Activated CD4-positive, alpha-beta T cell treated with anti-CD3 and anti-CD28 coated beads, Interleukin-2, amount 50 U/mL, for 1 hour (primary cell): Measurements from ENCODE around the gene STX11.
"Not testable (repeated sequence)": the region's sequence is repeated elsewhere in the genome, so short reads cannot be mapped to it uniquely, and the experiment has no call there.

Source experiments
- DNase-seq: peaks from one replicate; pipeline ENCODE4 v3.0.0-alpha.2; 2020

The STX11 gene

DNA sequence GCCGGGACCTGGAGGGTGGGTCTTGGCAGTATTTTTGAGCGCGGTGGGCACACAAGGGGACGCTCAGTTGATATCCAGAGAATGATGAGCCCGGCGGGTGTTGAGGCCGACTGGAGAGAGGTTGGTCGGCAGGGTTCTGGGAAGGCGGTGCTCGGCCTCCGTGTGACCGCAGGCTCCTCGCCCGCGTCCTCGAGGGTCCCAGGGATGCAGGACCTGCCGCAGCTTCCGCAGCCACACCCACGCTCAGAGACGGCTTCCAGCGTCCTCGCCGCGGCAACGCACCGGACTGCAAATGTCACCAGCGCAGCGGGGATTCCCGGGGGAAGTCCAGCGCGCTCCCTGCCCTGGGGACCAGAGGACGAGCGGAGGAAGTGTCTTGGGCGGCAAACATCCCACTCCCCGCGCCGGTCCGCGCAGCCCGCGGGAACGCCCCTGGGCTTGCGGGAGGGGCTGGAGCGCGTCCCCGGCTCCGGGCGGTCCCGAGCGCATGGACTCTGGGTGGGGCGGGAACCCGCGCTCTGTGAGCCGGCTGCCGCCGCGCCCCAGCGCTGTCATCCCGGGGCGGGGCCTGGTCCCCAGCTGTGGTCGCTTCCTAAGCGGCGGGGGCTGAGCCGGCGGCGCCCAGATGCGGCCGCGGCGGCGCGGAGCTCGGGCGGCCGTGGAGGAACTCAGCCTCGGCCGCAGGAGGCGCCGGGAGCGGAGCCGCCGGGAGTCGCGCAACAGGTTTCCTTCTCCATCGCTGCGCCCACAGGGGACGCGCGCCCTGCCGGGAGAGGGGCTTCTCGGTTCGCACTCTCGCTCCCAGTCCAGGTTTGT, at the start of gene STX11:
Gene STX11, plus strand, starts transcription at position 624 of the 816 bp plus-strand sequence. CDS start 36,111 bp downstream, outside the sequence.
- peak; percentile 62 for DNase-seq

DNA sequence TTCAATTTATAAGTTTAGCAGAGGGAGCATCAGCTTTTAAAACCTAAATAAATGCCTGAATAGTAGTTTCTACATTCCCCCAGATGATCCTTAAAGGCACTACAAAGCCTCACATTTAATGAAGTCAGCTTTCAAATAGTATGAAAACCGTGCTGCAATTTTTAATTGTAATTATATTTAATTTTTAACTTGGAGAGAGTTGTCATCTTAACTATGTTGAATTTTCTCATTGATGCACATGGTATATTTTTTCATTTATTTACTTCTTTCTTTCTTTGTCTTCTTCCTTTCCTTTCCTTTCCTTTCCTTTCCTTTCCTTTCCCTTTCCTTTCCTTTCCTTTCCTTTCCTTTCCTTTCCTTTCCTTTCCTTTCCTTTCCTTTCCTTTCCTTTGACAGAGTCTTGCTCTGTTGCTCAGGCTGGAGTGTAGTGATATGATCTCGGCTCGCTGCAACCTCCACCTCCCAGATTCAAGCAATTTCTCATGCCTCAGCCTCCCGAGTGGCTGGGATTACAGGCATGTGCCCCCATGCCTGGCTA, 47.2 kb upstream of the STX11 start:
- DNase-seq, result no peak

DNA sequence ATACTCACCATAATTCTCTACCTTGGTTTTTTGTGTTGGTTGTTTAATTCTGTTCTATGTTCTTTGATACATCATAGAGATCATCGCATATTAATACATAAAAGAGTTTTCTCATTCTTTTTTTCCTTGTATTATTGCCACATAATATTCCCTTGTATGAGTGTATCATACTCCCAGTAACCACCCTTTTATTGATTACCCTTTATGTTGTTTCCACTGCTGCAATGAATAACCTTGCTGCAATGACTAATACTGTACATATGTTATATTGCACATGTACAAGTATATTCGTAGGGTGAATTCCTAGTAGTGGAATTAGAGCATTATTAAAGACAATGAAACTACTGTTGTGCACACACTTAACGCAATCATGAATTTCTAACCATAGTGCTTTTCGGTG, 45.8 kb upstream of the STX11 start:
- DNase-seq, result no peak

DNA sequence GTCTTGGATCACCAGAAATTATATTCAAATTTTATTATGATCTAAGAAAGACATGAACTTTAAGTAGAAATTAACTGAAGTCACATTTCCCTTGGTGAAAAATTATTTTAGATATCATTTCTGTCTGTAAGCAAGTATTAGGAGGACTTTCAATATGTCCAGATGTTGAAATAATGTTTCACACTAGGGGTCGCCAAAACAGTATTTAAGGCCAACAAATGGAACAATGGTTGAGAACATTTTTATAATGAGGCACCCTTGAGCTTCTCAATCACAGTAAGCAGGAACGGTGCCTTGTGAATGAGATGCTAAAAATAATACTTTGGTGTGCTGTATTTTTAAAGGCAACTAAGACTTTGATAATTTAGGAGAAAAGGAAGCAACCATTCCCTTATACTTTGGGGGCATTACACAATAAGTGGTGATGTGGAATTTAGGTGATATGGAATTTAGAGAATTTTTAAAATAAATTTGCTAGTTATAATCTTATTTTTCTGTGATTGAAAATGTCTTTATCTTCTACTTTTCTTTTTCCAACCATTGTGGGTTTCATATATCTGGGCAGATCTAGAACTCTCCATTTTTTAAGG, 45.3 kb upstream of the STX11 start:
- DNase-seq, result no peak

DNA sequence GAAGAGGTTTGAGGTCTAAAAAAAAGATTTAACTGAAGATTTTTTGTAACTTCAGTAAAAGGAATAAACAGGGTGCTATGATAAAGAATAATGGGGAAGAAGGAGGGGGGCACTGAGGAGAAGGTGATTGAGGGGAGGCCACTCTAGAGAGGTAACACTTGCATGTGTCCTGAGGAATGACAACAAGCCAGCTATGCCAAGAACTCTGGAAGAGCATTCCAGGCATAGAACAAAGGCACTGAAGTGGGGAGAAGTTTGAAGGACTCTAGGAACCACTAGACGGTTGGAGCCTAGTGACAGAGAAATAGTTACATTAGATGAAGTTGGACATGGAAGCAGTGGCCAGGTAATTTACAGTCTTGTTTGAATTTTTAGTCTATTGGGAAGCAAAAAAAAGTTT, 44.1 kb upstream of the STX11 start:
- DNase-seq, result no peak

DNA sequence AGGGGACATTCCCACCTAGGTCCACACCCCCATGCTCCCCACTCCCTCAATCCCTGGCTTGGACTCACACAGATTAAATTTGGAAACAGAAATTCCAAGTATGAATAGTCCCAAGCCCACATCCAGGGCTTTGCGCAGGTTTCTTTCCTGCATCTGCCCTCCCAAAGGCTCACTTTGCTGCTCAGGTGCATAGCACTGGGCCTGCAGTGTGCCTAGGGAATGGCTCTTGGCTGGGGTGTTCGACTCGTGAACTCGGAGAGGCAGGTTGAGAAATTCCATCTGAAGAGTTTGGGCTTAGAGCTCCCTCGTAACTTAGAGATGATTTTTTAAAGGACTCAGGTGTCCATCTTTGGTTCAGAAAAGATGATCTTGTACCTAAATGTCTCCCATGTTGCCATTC, 40.1 kb upstream of the STX11 start:
- no peak for DNase-seq

DNA sequence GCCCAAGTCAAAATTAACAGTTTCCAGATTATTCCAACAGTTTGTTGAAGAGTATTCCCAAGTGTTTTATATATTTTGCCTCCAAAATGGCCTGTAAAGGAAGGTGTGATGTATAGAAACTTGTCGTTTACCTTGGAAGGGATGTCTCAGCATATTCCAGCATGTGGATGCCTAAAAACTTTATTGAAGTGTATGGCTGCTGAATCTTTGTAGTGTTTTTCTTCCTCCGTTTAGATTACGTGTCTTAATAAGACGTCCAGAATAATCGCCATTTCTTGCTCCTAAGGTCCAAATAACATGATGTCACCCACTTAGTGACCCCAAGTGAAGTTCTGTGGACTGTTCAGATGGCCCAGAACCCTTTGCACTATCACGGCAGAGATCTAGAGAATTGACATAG, 37.0 kb upstream of the STX11 start:
- DNase-seq, result no peak

DNA sequence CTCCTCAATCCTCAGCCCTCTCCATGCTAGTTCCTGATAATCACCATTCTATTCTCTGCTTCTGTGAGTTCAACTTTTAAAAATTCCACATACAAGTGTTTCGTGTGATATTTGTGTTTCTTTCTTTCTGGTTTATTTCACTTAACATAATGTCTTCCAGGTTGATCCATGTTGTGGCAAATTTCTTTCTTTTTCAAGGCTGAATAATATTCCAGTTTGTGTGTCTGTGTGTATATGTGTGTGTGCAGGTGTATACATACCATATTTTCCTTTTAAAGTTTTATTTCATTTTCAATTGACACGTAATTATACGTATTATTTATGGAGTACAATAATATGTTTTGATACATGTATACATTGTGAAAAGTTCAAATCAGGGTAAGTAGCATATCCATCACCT, 35.1 kb upstream of the STX11 start:
- no peak for DNase-seq

DNA sequence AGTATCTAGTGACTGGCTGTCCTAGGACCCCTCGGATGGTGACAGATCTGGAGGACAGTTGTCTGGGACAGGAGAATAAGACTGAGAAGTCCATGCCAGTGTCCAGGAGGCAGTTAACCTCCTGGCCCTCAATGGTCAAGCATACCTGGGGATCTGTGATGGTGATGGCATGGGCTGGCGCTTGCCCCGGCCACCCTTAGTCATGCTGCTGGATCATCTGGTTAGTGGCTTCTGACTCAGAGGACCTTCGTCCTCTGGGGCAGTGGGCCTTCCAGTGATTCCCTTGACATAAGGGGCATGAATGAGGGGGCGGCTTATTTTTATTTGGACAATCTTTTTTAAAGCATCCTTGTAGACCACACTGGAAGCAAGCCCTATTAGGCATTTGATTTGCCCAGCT, 30.9 kb upstream of the STX11 start:
- DNase-seq, result no peak

DNA sequence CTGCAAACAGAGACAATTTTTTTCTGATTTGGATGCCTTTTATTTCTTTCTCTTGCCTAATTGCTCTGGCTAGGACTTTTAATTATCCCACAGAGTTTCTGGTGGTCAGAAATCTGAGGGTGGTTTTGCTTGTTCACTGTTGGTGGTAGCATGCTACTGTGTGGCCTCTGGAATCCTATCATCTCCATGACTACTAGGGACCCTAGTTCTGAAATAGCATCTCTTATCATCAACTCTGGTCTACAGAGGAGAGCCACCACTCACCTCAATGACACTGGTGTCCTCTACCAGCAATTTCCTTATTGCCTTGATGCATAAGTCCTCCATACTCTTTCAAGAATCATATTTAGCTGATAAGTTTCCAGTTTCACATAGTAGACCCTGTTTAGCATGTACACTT, 27.5 kb upstream of the STX11 start:
- DNase-seq, result no peak

DNA sequence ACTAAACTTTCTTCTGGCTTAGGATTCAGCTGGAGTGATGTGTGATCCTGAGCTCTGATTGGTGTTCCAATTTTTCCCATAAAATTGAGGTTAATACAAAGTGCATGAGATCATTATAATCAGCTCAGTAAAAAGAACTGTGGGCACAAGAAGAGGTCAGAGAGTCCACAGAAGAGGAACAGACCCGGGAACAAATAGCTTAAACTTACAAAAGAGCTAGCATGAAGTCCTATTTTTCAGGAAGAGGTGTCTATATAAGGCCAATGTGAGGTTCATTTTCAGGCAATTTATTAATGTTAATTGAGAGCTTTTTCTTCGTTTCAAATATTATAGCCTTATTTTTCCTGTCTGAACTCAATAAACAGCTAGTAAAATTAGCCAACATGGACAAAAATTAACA, 26.9 kb upstream of the STX11 start:
- no peak for DNase-seq

DNA sequence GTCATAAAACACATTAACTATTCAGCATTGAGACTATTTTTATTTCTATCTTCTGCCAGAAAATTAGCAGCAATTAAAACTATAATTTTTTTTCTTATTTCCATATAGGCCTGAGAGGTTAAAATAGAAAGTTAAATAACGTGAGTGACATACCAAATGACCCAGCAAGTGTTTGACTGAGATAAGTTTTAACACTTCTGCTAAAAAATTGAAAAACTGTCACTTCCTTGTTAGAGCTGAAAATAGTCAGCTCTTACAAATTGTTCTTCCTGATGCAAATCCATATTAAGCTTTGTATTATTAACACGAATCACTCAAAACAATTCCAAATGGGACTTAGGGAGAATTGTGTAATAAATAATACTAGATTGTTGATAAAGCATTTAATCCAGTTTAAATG, 26.5 kb upstream of the STX11 start:
- DNase-seq, result no peak

DNA sequence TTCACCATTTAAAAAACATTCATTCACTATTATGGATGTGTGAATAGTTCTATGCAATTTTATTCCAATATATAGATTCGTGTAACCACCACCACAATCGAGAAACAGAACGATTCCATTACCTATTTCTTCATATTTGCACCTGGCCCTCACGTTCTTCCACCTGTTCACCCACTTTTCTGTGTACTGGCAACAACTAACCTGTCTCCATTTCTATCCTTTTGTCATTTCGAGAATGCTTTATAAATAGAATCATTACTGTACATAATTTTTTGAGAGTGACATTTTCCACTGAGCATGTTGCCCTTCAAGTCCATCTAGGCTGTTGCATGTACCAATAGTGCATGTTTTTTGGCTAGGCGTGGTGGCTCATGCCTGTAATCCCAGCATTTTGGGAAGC, 23.2 kb upstream of the STX11 start:
- DNase-seq, result no peak

DNA sequence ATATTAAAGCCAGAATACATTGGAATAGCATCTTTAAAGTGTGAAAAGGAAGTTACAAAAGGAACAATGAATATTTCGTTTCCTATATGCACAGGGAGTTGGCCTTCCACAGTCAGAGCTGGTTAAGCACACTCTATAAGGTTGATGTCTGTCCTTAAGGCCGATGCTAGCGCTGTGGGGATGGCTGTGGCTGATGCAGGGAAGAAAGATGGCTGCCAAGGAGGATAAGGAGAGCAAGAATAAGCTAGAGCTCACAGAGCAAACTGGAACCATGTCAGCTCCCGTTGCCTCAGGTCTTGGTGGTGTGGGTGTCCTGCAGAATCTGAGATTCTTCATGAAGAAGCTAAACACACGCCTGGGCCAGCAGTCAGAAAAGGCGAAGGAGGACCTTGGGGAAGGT, 20.8 kb upstream of the STX11 start:
- DNase-seq, result no peak

DNA sequence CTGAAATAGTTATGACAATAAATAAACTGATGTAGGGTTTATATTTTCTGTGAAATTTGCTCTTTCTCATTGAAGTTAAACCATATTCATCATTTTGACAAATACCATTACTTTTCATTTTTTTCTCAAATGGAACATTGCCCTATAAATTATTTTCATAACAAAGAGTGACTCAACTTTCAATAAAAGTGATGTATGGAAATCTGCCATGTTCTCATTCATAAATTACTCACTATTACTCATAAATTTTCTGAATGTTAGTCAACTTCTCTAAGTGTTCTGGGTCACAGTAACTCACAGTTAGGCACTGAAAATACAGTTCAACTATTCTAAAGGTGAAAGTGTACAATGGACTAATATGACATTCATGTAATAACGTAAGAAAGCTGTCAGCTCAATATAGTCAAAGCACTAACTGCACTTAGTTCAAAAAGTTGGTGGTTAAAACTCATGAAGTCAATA, 19.0 kb upstream of the STX11 start:
- DNase-seq, result no peak

DNA sequence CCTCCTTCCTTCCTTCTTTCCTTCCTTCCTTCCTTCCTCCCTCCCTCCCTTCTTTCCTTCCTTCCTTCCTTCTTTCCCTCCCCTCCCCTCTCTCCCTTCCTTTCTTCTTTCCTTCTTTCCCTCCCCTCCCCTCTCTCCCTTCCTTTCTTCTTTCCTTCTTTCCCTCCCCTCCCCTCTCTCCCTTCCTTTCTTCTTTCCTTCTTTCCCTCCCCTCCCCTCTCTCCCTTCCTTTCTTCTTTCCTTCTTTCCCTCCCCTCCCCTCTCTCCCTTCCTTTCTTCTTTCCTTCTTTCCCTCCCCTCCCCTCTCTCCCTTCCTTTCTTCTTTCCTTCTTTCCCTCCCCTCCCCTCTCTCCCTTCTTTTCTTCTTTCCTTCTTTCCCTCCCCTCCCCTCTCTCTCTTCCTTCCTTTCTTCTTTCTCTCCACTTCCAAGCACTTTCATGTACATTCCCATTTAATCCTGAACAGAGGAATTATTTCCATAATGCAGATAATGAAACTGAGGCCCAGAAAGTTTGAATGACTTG, 18.1 kb upstream of the STX11 start:
- not testable (repeated sequence) for DNase-seq

DNA sequence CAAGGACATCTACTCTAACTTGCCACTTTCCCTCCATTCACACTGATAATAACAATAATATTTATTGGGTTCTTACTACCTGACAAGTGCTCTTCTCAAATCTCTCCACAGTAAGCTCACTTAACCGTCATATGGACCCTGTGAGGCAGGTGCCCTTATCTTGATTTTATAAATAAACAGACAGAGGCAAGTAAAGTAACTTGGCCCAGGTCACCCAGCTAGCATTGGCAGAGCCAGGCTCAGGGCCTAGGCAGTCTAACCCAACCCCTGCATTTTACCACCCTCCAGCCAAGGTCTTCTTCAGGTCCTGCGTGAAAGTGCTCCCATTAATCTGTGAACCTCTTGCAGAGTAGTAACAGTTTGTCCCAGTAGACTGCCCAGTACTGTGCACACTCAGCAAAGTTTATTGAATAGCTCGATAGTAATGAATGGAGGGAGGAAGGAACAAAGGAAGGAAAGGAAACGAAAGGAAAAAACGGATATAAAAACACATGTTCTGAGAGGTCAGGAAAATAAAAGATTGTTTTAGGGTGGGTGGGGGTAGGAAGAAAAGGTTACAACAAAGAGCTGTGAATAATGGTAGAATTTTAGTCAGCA, 17.0 kb upstream of the STX11 start:
- DNase-seq, result no peak

DNA sequence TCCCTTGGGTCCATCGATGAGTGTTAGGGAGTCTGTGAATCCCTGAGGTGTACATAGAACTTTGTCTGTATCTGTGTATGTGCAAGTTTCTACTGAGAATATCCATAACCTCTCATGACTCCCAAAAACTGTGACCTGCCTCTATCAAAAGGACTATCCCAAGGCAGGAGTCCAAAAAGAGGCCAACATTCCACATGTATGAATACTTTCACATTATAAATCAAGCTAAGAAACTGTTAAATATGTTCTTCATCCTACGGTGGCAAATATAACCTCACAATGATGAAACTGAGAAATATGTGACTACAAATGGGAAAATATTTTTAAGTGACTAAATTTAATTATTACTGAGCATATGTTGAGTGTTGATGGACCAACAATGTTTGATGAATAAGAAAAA, 16.1 kb upstream of the STX11 start:
- no peak for DNase-seq

DNA sequence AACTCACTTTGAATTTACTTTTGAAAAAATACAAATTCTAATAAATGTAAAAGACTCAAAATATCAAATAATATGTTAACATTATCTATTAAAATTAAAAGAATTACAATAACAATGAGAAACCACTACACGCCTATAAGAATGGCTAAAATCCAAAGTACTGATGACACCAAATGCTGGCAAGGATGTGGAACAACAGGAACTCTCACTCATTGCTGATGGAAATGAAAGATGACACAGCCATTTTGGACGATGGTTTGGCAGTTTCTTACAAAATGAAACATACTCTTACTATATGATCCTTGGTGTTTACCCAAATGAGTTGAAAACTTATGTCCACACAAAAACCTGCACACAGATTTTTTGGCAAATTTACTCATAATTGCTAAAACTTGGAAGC, 15.6 kb upstream of the STX11 start:
- no peak for DNase-seq

DNA sequence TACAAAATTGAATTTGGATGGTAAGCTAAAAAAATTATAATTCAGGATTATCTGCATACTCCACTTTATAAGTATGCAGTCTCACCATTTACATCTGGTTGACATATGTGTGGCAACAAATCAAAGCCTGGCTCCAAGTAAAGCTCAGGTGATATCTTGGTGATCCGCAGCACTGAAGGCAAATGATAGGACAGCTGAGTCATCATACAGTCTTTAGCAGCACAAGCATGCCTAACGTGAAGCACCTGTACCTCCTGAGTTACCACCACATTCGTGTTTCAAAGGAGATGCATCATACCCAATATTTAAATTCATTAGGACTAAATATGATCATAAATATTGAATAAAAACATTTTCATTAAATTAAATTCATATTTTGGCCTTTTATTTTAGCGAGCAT, 11.8 kb upstream of the STX11 start:
- DNase-seq, result no peak

DNA sequence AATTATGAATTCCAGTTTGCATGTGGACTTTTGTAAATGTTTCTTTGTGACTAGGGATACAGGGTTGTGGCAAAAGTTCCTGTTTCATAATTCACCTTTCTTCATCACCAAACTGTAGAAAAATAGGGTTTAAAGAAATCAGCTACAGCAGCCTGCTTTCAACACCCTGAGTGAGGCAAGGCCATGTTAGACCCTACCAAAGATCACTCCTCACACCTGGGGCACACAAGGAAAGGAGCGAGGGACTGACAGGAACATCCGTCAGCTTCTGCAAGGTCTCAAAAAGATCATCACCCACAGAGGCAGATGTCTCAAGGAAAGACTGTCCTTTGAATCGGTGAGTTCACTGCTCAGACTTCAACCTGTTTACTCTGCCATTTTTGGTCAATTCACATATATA, 10.5 kb upstream of the STX11 start:
- DNase-seq, result no peak

DNA sequence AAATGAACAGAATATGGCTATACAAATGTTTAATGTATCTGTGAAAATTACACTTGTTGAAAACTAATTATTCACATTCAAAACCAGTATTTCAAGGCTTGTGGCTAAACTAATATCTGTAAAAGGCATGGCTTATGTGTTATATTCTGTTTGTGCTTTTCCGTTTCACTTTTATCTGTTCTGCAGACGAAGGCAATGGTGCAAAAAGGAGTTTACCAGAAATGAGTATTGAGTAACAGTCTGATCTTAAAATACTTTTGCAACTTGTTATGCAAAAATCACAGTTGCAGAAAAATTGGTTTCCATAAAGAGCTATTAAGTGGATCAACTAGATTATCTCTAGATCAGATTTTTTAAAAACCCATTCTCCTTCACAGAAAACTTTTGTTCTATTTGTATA, 9.4 kb upstream of the STX11 start:
- no peak for DNase-seq

DNA sequence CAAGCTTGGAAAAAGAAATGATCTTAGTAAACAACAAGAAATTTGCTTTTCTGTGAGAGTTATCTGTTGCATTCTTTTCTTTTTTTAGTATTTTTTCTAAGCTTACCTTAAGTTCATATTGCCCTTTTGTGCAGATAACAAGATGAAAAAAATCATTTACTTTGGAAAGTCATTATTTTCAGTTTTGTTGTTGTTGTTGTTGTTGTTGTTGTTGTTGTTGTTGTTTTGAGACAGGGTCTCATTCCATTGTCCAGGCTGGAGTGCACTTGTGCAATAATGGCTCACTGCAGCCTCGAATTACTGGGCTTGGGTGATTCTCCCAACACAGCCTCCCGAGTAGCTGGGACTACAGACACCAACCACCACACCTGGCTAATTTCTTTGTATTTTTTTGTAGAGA, 8.8 kb upstream of the STX11 start:
- DNase-seq, result no peak

DNA sequence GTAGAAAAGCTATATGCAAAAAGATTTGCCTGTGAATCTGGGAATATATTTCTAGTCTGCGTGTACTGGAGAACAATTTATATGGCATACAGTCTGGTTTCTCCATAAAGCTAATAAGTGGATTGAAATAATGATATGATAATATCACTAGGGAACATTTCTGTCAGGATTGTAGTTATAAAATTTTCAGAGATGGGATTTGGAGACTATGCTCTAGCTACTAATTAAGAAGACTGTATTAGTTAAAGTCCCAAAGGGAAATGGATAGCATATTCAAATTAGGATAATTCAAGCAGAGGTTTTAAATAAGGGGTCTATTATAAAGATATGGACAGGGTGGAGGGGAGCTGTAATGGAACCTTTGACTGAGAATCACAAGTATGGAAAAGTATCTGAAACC, 7.2 kb upstream of the STX11 start:
- DNase-seq, result no peak
